SK-N-SH treated with all-trans-retinoic acid at 6 μM for 48 hours (cell line): ENCODE data around the gene FAM20A.

Source experiments
- ATAC-seq: fragments of 200-7000 bp; cut with Tn5 transposase; 3 replicates; pipeline ENCODE4 v1.9.1; 2020; ENCODE audit warnings: mild to moderate bottlenecking, moderate library complexity
- ARNTL ChIP-seq: fragments of 450-650 bp; formaldehyde crosslinking; IDR thresholded peaks from 2 replicates; pipeline ENCODE4 v1.5.0; 2020; ENCODE audit warnings: low read depth, mild to moderate bottlenecking, moderate library complexity, borderline replicate concordance
- BACH2 ChIP-seq: fragments of 250-450 bp; sonication (Bioruptor Pico); IDR thresholded peaks from 2 replicates; pipeline ENCODE4 v1.9.0; 2021; ENCODE audit warnings: mild to moderate bottlenecking, borderline replicate concordance
- CREB5 ChIP-seq: fragments of 250-450 bp; sonication (Bioruptor Pico); IDR thresholded peaks from 2 replicates; pipeline ENCODE4 v1.5.1; 2020; ENCODE audit warnings: low read depth, mild to moderate bottlenecking, moderate library complexity
- CSRNP3 ChIP-seq: fragments of 250-450 bp; sonication (Bioruptor Pico); IDR thresholded peaks from 2 replicates; pipeline ENCODE4 v1.5.1; 2021; ENCODE audit warnings: mild to moderate bottlenecking, moderate library complexity
- ESRRG ChIP-seq: fragments of 250-450 bp; sonication (Bioruptor Pico); IDR thresholded peaks from 2 replicates; pipeline ENCODE4 v1.6.1; 2021; ENCODE audit warnings: mild to moderate bottlenecking
- GLIS3 ChIP-seq: fragments of 250-450 bp; sonication (Bioruptor Pico); IDR thresholded peaks from 2 replicates; pipeline ENCODE4 v1.5.0; 2020; ENCODE audit warnings: mild to moderate bottlenecking, moderate library complexity
- ISL1 ChIP-seq: fragments of 250-450 bp; sonication (Bioruptor Pico); IDR thresholded peaks from 2 replicates; pipeline ENCODE4 v2.1.2; 2022; ENCODE audit warnings: mild to moderate bottlenecking, moderate library complexity
- OSR1 ChIP-seq: fragments of 250-450 bp; sonication (Bioruptor Pico); IDR thresholded peaks from 2 replicates; pipeline ENCODE4 v1.8.0; 2022; ENCODE audit warnings: moderate library complexity, mild to moderate bottlenecking, inconsistent platforms
- PATZ1 ChIP-seq: fragments of 250-450 bp; sonication (Bioruptor Pico); IDR thresholded peaks from 2 replicates; pipeline ENCODE4 v1.8.0; 2020; ENCODE audit warnings: mild to moderate bottlenecking, moderate library complexity, borderline replicate concordance
- POU6F1 ChIP-seq: fragments of 250-450 bp; sonication (Bioruptor Pico); IDR thresholded peaks from 2 replicates; pipeline ENCODE4 v1.8.0; 2021; ENCODE audit warnings: low read depth, mild to moderate bottlenecking, moderate library complexity, borderline replicate concordance
- PPARA ChIP-seq: fragments of 250-450 bp; sonication (Bioruptor Pico); IDR thresholded peaks from 2 replicates; pipeline ENCODE4 v1.5.0; 2020; ENCODE audit warnings: mild to moderate bottlenecking, borderline replicate concordance
- RARB ChIP-seq: fragments of 250-450 bp; sonication (Bioruptor Pico); IDR thresholded peaks from 2 replicates; pipeline ENCODE4 v1.8.0; 2021; ENCODE audit warnings: mild to moderate bottlenecking, moderate library complexity
- SNAI2 ChIP-seq: fragments of 250-450 bp; sonication (Bioruptor Pico); IDR thresholded peaks from 2 replicates; pipeline ENCODE4 v1.5.0; 2020; ENCODE audit warnings: mild to moderate bottlenecking, moderate library complexity
- TCF4 ChIP-seq: fragments of 250-450 bp; sonication (Bioruptor Pico); IDR thresholded peaks from 2 replicates; pipeline ENCODE4 v1.8.0; 2021; ENCODE audit warnings: mild to moderate bottlenecking, moderate library complexity, borderline replicate concordance
- TOX ChIP-seq: fragments of 250-450 bp; sonication (Bioruptor Pico); IDR thresholded peaks from 2 replicates; pipeline ENCODE4 v1.8.0; 2021; ENCODE audit warnings: mild to moderate bottlenecking, moderate library complexity, borderline replicate concordance
- ZC3H10 ChIP-seq: fragments of 250-450 bp; sonication (Bioruptor Pico); IDR thresholded peaks from 2 replicates; pipeline ENCODE4 v1.5.1; 2021; ENCODE audit warnings: mild to moderate bottlenecking, moderate library complexity
- ZFP3 ChIP-seq: fragments of 250-450 bp; sonication (Bioruptor Pico); IDR thresholded peaks from 2 replicates; pipeline ENCODE4 v1.5.0; 2020; ENCODE audit warnings: mild to moderate bottlenecking, moderate library complexity
- ZFP30 ChIP-seq: fragments of 450-650 bp; formaldehyde crosslinking; IDR thresholded peaks from 2 replicates; pipeline ENCODE4 v1.5.0; 2022; ENCODE audit warnings: mild to moderate bottlenecking, moderate library complexity
- ZNF565 ChIP-seq: fragments of 450-650 bp; formaldehyde crosslinking; conservative IDR thresholded peaks from 2 replicates; pipeline ENCODE4 v1.5.0; 2020; ENCODE audit warnings: low read depth, mild to moderate bottlenecking, moderate library complexity
- ZNF70 ChIP-seq: fragments of 450-650 bp; formaldehyde crosslinking; IDR thresholded peaks from 2 replicates; pipeline ENCODE4 v1.5.0; 2020; ENCODE audit warnings: mild to moderate bottlenecking, moderate library complexity
- ZNF8 ChIP-seq: fragments of 450-650 bp; formaldehyde crosslinking; IDR thresholded peaks from 2 replicates; pipeline ENCODE4 v1.5.0; 2020; ENCODE audit warnings: mild to moderate bottlenecking, moderate library complexity

Gene FAM20A

GRCh38 chr17:68621065-68621464 lies 19.9 kb upstream of the FAM20A start:
- ATAC-seq = no peak
- TF ChIP-seq SNAI2 (CRISPR knock-in tag) = no peak
- no peak for TF ChIP-seq ZNF8 (CRISPR knock-in tag)
- TF ChIP-seq CREB5 (CRISPR knock-in tag) = no peak
- no peak for TF ChIP-seq OSR1 (CRISPR knock-in tag)
- TF ChIP-seq ISL1 (CRISPR knock-in tag) = no peak
- TF ChIP-seq ZC3H10 = no peak
- no peak for TF ChIP-seq POU6F1 (CRISPR knock-in tag)
- no peak for TF ChIP-seq GLIS3 (CRISPR knock-in tag)
- no peak for TF ChIP-seq ZFP3 (CRISPR knock-in tag)
- no peak for TF ChIP-seq PPARA (CRISPR knock-in tag)
- TF ChIP-seq TOX (CRISPR knock-in tag) = no peak
- TF ChIP-seq RARB (CRISPR knock-in tag) = no peak
- TF ChIP-seq PATZ1 = no peak
- TF ChIP-seq CSRNP3 (CRISPR knock-in tag) = no peak
- no peak for TF ChIP-seq ZNF565 (CRISPR knock-in tag)
- no peak for TF ChIP-seq ZNF70 (CRISPR knock-in tag)
- no peak for TF ChIP-seq ARNTL (CRISPR knock-in tag)
- no peak for TF ChIP-seq ZFP30 (CRISPR knock-in tag)
- TF ChIP-seq, all 23 proteins: peak for 0

GRCh38 chr17:68616334-68616733 lies 15.2 kb upstream of the FAM20A start:
- no peak for ATAC-seq
- TF ChIP-seq ZNF565 (CRISPR knock-in tag) (no peak), TOX (CRISPR knock-in tag) (no peak), ESRRG (CRISPR knock-in tag) (no peak), TCF4 (CRISPR knock-in tag) (no peak), BACH2 (CRISPR knock-in tag) (no peak), CSRNP3 (CRISPR knock-in tag) (no peak), SNAI2 (CRISPR knock-in tag) (no peak), PPARA (CRISPR knock-in tag) (no peak), ISL1 (CRISPR knock-in tag) (no peak), RARB (CRISPR knock-in tag) (no peak), ZFP3 (CRISPR knock-in tag) (no peak), PATZ1 (no peak), POU6F1 (CRISPR knock-in tag) (no peak), ZFP30 (CRISPR knock-in tag) (no peak)
